GM12875 (cell line): ENCODE data around the gene NACA.

Experiments used
- H3K4me3 ChIP-seq: one replicate; pipeline ENCODE4 v1.5.1; 2011; ENCODE audit warnings: low read depth, low read length, control low read depth
- CTCF ChIP-seq: IDR thresholded peaks from 2 replicates; pipeline ENCODE4 v1.5.1; 2011; ENCODE audit warnings: low read depth, mild to moderate bottlenecking, control low read depth, inconsistent platforms, low read length, moderate library complexity, borderline replicate concordance; ENCODE audit not compliant: insufficient read depth

NACA gene

DNA sequence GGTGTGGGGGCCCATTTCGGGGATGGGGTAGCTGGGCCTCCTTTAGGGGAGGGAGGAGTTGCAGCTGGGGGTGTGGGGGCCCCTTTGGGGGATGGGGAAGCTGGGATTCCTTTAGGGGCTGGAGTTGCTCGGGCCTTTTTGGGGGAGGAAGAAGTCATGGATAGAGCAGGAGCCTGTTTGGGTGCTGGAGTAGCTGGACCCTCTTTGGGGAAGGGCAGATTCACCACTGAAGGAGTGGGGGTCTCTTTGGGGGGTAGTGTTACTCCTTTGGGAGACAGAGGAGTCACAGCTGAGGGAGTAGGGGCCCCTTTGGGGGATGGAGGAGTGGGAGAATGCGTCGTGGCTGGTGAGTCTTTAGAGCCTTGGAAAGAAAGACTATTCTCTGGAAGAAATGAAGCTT is 6.5 kb downstream of the NACA start:
- H3K4me3 ChIP-seq, result no peak overlapping the region
- TF ChIP-seq CTCF, result no peak

- no peak overlapping the region for H3K4me3 ChIP-seq
- TF ChIP-seq CTCF, result no peak
Observed at GRCh38 chr12:56718149-56718548, 7.0 kb downstream of the NACA start.

GRCh38 chr12:56716933-56717880 is 7.9 kb downstream of the NACA start:
- no peak for TF ChIP-seq CTCF
- H3K4me3 ChIP-seq, result no peak overlapping the region

GRCh38 chr12:56716458-56716857 is 8.6 kb downstream of the NACA start:
- no peak overlapping the region for H3K4me3 ChIP-seq
- no peak for TF ChIP-seq CTCF

DNA sequence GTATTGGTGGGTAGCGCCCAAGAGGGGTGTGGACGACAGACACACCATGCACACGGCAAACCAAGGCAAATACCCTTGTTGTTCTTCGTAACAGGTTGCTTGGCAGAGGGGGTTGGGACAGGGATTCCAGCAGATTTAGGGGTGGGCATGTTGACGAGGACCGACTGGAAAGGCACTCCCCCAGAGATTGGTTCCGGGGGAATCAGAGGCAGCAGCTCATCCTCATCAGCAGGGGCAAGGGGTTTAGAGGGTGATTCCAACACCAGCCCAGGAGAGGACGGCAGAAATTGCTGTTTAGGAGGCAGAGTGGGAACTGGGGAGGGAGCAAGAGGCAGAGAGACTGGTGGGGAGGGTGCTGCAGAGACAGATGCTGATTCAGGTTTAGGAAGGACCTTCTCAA is 9.3 kb downstream of the NACA start:
- H3K4me3 ChIP-seq, result no peak overlapping the region
- TF ChIP-seq CTCF, result no peak

DNA sequence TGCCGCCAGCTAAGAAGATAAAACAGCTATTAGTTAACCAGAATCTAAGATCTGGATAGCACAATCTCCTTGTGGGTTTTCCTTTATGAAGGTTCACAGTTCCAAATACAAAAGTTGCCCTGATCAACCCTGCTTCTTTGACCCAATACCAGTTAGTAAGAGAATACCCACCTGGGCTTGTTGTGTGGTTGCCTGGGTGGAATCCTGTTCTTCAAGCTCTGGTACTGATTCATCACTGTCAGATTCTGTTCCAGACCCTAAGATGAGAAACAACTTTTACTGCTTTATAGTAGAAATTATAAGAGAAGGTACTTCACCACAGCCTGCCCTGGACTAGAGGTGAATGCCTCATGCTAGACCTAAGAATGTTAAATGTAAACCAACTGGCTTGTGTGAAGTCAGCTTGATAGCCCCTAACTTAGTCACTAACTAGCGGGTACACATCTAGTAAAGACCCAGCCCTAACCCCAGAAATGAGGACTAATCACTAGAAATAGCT is 10.6 kb downstream of the NACA start:
- no peak for TF ChIP-seq CTCF
- H3K4me3 ChIP-seq, result no peak overlapping the region

DNA sequence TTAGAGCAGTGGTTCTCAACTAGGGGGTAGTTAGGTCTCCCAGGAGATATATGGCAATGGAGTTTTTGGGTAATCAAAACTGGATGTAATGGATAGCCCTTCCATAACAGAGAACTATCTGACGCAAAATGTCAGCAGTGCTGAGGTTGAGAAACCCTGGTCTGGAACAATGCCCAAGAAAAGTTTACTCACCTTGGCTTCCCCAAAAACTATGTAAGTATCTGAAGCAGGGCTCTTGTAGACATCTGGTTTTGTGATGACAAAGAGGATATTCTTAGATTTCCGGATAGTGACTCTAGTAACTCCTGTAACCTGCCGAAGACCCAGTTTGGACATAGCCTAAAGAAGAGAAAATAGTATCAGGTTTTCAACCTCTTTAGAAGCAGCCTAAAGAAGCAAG is 11.8 kb downstream of the NACA start:
- no peak for TF ChIP-seq CTCF

More for the DNA sequence above, 11.8 kb downstream of the NACA start:
- no peak overlapping the region for H3K4me3 ChIP-seq
